ENCODE data around the gene POU4F1.
A peak's percentile ranks its signal among the peaks of the same experiment; 100 is the strongest.

POU4F1 gene

GRCh38 chr13:78607409-78608251 is 4.3 kb upstream of the POU4F1 start:
- no peak for DNase-seq (ENCODE audit: low spot score)

- DNase-seq (ENCODE audit: low spot score): no peak
Observed at GRCh38 chr13:78606471-78607408, 3.4 kb upstream of the POU4F1 start.

- peak; percentile 41 for DNase-seq (ENCODE audit: low spot score)
Observed at GRCh38 chr13:78604782-78605611, 1.6 kb upstream of the POU4F1 start.

- peak; percentile 47 for DNase-seq (ENCODE audit: low spot score)
Observed at GRCh38 chr13:78602561-78603239, 652 bp downstream of the POU4F1 start.

GRCh38 chr13:78601874-78602560 is 1.3 kb downstream of the POU4F1 start:
- peak; percentile 13 for DNase-seq (ENCODE audit: low spot score)

- DNase-seq (ENCODE audit: low spot score): peak; percentile 25
Observed at GRCh38 chr13:78601124-78601873, 2.1 kb downstream of the POU4F1 start.

- no peak for DNase-seq (ENCODE audit: low spot score)
Observed at GRCh38 chr13:78600280-78600883, 3.0 kb downstream of the POU4F1 start.

- DNase-seq (ENCODE audit: low spot score): no peak
Observed at GRCh38 chr13:78599645-78600279, 3.6 kb downstream of the POU4F1 start.

GRCh38 chr13:78598966-78599644 is 4.2 kb downstream of the POU4F1 start:
- no peak for DNase-seq (ENCODE audit: low spot score)

- DNase-seq (ENCODE audit: low spot score): no peak
Observed at GRCh38 chr13:78598116-78598781, 5.1 kb downstream of the POU4F1 start.

- DNase-seq (ENCODE audit: low spot score): no peak
Observed at GRCh38 chr13:78597602-78597932, 5.8 kb downstream of the POU4F1 start.

GRCh38 chr13:78596736-78597601 is 6.4 kb downstream of the POU4F1 start:
- no peak for DNase-seq (ENCODE audit: low spot score)

GRCh38 chr13:78596399-78596735 is 7.0 kb downstream of the POU4F1 start:
- no peak for DNase-seq (ENCODE audit: low spot score)

- peak; percentile 67 for DNase-seq (ENCODE audit: low spot score)
Observed at GRCh38 chr13:78595495-78596398, 7.6 kb downstream of the POU4F1 start.

- no peak for DNase-seq (ENCODE audit: low spot score)
Observed at GRCh38 chr13:78594456-78594975, 8.8 kb downstream of the POU4F1 start.

Data from germinal center (tissue), 1 donor.